Measurements from ENCODE around the gene RNF207. TPM values are rescaled to one million over a fixed set of nuclear protein-coding genes. Genes with fewer than 3 reads are reported as not detected.
A peak's percentile ranks its signal among the peaks of the same experiment; 100 is the strongest.

The RNF207 gene
- total RNA-seq, 1 experiment from 2014 or later = 53.1 TPM

DNA sequence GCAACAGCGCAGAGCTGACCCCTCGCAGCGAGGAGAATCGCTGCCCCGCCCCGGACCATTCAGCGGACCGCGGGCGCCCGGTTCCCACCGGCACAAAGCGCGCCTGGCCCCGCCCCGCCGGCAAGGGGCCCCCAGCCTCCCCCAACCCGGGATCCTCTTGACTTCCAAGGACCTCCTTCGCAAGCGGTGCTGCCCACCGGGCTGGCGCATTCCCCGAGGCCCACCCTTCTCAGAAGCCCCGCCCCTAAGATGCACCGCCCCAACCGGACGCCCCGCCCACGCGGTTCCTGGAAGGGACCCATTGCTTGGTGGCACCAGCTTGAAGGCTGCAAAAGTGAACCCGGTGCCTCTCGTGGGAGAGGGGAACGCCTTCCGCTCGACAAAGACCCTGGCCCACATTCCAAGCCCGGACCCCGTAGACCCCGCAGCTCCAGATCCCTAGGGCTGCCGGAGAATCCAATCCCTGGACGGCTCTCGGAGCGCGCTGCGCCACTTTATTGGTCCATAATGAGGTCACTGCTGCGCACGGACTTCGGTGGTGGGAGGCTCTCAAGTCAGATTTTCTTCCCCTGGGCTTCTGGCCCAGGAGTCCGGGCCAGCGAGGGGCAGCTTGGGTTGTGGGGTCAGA is 40.1 kb downstream of the RNF207 start:
- intact Hi-C loops (cut with micrococcal nuclease; ENCODE audit: unreplicated experiment) = loop anchor here (1.0 to 5.0 kb wide), 8 partner anchors 97 to 973 kb away; no protein-coding TSS in a partner anchor
- Histone ChIP-seq H4K20me1 (ENCODE audit: insufficient read depth) (no peaks in the 10 kb centered on the region), H3K27me3 (ENCODE audit: insufficient read depth, low read depth) (peaks cover 17% of the 10 kb centered on the region), H3K4me3 (peak overlapping the region; percentile 42; the same call in 1 of the 2 replicates), H3F3A (ENCODE audit: insufficient read depth, low read depth) (no peaks in the 10 kb centered on the region; the same call in 1 of the 2 replicates), H3K9me2 (ENCODE audit: insufficient read depth) (no peaks in the 10 kb centered on the region), H3K36me3 (ENCODE audit: low read depth) (no peaks in the 10 kb centered on the region), H3K9me3 (ENCODE audit: insufficient read depth, low read depth) (no peaks in the 10 kb centered on the region), H3K27ac (no peak overlapping the region), H2AFZ (no peak overlapping the region), H3K4me2 (peak overlapping the region; percentile 63), H3K4me1 (replicated peaks; ENCODE audit: insufficient read depth) (no peaks in the 10 kb centered on the region), H3K79me2 (ENCODE audit: low read depth) (no peaks in the 10 kb centered on the region)
- TF ChIP-seq, protein P1, sequence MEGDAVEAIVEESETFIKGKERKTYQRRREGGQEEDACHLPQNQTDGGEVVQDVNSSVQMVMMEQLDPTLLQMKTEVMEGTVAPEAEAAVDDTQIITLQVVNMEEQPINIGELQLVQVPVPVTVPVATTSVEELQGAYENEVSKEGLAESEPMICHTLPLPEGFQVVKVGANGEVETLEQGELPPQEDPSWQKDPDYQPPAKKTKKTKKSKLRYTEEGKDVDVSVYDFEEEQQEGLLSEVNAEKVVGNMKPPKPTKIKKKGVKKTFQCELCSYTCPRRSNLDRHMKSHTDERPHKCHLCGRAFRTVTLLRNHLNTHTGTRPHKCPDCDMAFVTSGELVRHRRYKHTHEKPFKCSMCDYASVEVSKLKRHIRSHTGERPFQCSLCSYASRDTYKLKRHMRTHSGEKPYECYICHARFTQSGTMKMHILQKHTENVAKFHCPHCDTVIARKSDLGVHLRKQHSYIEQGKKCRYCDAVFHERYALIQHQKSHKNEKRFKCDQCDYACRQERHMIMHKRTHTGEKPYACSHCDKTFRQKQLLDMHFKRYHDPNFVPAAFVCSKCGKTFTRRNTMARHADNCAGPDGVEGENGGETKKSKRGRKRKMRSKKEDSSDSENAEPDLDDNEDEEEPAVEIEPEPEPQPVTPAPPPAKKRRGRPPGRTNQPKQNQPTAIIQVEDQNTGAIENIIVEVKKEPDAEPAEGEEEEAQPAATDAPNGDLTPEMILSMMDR (conservative IDR thresholded peaks at IDR 0.05) = no peak
- POLR2A ChIA-PET (ENCODE audit: unreplicated experiment) = interaction anchor here (0.6 kb wide), 1 partner anchor 99 kb away, joined by 5 read pairs; no protein-coding TSS in a partner anchor
- peak in 1 of 2 experiments; percentile 23 for DNase-seq
- BruUV-seq (replicated peaks) = no TSS peak
- CTCF ChIA-PET = interaction anchor here (0.6 to 0.7 kb wide), 6 partner anchors 89 to 789 kb away, joined by 3 to 6 read pairs (median 4); no protein-coding TSS in a partner anchor

DNA sequence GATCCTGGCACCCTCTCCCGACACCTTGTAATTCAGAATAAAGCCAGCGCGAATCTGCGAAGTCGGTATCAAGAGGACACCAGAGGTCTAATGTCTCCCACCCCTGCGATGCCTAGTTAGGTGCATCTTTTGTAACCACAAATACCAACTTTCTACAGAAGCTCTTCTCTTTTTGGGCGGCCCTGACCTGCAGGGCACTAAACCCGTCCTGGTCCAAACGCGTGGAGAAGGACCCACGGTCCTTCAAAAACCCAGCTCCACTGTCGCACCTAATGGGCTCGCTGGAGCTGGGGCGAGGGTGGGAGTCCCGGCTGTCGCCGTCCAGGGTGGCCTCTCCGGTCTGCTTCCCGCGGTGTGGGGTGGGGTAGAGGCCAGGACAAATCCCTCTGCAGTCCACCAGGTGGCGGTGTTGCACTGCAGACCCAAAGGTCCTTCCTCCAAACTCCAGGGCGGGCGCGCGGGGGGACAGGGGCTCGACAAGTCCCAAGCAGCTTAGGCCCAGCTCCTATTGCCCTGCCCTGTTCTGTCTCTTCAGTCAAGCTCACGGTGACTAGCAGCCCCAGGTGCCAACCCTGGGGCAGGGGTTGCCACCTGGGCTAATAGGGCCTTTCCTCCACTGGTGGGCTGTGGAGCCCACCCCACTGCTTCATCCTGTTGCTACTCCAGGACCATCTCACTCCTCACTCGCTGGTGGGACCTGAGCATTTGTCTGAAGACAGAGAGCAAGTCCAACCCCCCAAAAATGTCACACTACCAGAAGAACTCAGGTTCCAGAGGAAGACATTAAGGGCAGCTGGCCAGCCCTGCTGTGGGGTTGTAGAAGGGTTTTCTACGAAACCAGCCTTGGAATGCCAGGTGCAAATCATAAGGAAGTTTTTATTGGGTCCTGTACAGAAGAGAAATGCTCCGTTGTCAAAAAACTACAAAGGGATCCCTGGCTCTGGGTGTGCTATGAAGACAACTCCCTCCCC is 40.9 kb downstream of the RNF207 start:
- Histone ChIP-seq H3K27me3 (ENCODE audit: insufficient read depth, low read depth) (peaks cover 17% of the 10 kb centered on the region), H3K9me2 (ENCODE audit: insufficient read depth) (no peaks in the 10 kb centered on the region), H2AFZ (no peak overlapping the region), H3K4me2 (peak overlapping the region; percentile 49; the same call in 1 of the 2 replicates), H3K4me3 (no peak overlapping the region), H3K9me3 (ENCODE audit: insufficient read depth, low read depth) (no peaks in the 10 kb centered on the region), H4K20me1 (ENCODE audit: insufficient read depth) (no peaks in the 10 kb centered on the region), H3K27ac (no peak overlapping the region), H3K79me2 (ENCODE audit: low read depth) (no peaks in the 10 kb centered on the region), H3F3A (ENCODE audit: insufficient read depth, low read depth) (no peaks in the 10 kb centered on the region; the same call in 1 of the 2 replicates), H3K4me1 (replicated peaks; ENCODE audit: insufficient read depth) (no peaks in the 10 kb centered on the region), H3K36me3 (ENCODE audit: low read depth) (no peaks in the 10 kb centered on the region)
- DNase-seq = peak in 1 of 2 experiments; percentile 72
- CTCF ChIA-PET = interaction anchor here (0.6 to 1.1 kb wide), 8 partner anchors 90 to 788 kb away, joined by 3 to 6 read pairs (median 3); no protein-coding TSS in a partner anchor
- TF ChIP-seq, protein P1 (conservative IDR thresholded peaks at IDR 0.05) = peak; percentile 92
- no peak for TF ChIP-seq EZH2 (IDR thresholded peaks at IDR 0.05; ENCODE audit: low read depth)
- intact Hi-C loops (cut with micrococcal nuclease; ENCODE audit: unreplicated experiment) = loop anchor here (1.0 to 5.0 kb wide), 6 partner anchors 97 to 972 kb away; no protein-coding TSS in a partner anchor
- no TSS peak for BruUV-seq (replicated peaks)
- POLR2A ChIA-PET (ENCODE audit: unreplicated experiment) = interaction anchor here (0.6 kb wide), 2 partner anchors 274 to 1599 kb away, joined by 3 to 4 read pairs; no protein-coding TSS in a partner anchor

DNA sequence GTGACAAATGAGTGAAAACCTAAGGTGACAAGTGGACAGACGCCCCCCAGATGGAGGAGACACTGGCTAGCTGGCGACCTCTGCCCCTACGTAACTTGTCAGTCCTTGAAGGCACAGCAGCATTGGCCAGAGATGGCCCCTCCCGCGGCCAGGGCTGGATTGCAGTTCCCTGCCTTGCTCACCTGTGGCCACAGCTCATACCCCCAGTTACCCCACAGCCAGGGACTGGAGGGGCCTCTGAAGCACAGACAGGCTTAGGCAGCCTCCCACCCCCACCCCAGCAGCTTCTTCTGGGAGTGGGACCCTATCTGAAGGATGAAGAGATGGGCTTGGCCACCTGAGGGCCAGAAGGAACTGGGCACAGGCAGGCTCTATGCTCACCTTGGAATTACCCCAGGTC is 41.7 kb downstream of the RNF207 start:
- Histone ChIP-seq H4K20me1 (ENCODE audit: insufficient read depth) (no peaks in the 10 kb centered on the region), H3K4me1 (replicated peaks; ENCODE audit: insufficient read depth) (no peaks in the 10 kb centered on the region), H3K4me3 (no peak overlapping the region), H3F3A (ENCODE audit: insufficient read depth, low read depth) (no peaks in the 10 kb centered on the region; the same call in 1 of the 2 replicates), H3K36me3 (ENCODE audit: low read depth) (no peaks in the 10 kb centered on the region), H3K9me2 (ENCODE audit: insufficient read depth) (no peaks in the 10 kb centered on the region), H2AFZ (no peak overlapping the region), H3K27me3 (ENCODE audit: insufficient read depth, low read depth) (peaks cover 17% of the 10 kb centered on the region), H3K79me2 (ENCODE audit: low read depth) (no peaks in the 10 kb centered on the region), H3K9me3 (ENCODE audit: insufficient read depth, low read depth) (no peaks in the 10 kb centered on the region), H3K4me2 (no peak overlapping the region), H3K27ac (no peak overlapping the region)
- TF ChIP-seq, protein P1 (conservative IDR thresholded peaks at IDR 0.05) = no peak
- TF ChIP-seq EZH2 (IDR thresholded peaks at IDR 0.05; ENCODE audit: low read depth) = no peak
- POLR2A ChIA-PET (ENCODE audit: unreplicated experiment) = no interaction called here
- intact Hi-C loops (cut with micrococcal nuclease; ENCODE audit: unreplicated experiment) = loop anchor here (2.0 to 5.0 kb wide), 5 partner anchors 157 to 971 kb away; no protein-coding TSS in a partner anchor
- no TSS peak for BruUV-seq (replicated peaks)
- CTCF ChIA-PET = interaction anchor here (0.6 to 1.1 kb wide), 2 partner anchors 157 to 353 kb away, joined by 3 read pairs; no protein-coding TSS in a partner anchor
- no peak for DNase-seq

All from PC-9 (cell line).